SJCRH30 (cell line): ENCODE data around the gene PRCD. TPM values are rescaled to one million over a fixed set of nuclear protein-coding genes. Genes with fewer than 3 reads are reported as not detected.
A peak's percentile ranks its signal among the peaks of the same experiment; 100 is the strongest.

Source experiments
- DNase-seq, 2 experiments: peaks; one replicate each; pipeline ENCODE4 v3.0.0-alpha.2; 2015 to 2020
- H3K27ac ChIP-seq: fragments of 250-450 bp; sonication (Bioruptor Pico); 2 replicates; pipeline ENCODE4 v1.5.1; 2020; ENCODE audit warnings: mild to moderate bottlenecking, moderate library complexity
- H3K27me3 ChIP-seq: fragments of 250-450 bp; sonication (Bioruptor Pico); 2 replicates; pipeline ENCODE4 v1.5.1; 2020; ENCODE audit warnings: mild to moderate bottlenecking, moderate library complexity
- H3K36me3 ChIP-seq: fragments of 250-450 bp; sonication (Bioruptor Pico); 2 replicates; pipeline ENCODE4 v1.5.1; 2020; ENCODE audit warnings: mild to moderate bottlenecking, moderate library complexity
- H3K4me1 ChIP-seq: fragments of 250-450 bp; sonication (Bioruptor Pico); 2 replicates; pipeline ENCODE4 v1.5.1; 2020; ENCODE audit warnings: mild to moderate bottlenecking, moderate library complexity
- H3K4me3 ChIP-seq: fragments of 250-450 bp; sonication (Bioruptor Pico); 2 replicates; pipeline ENCODE4 v1.5.1; 2020; ENCODE audit warnings: mild to moderate bottlenecking, moderate library complexity
- H3K9me3 ChIP-seq: fragments of 250-450 bp; sonication (Bioruptor Pico); replicated peaks from 2 replicates; pipeline ENCODE4 v1.5.1; 2020; ENCODE audit warnings: mild to moderate bottlenecking, moderate library complexity
- total RNA-seq: library from RNA; depleted of rRNA; stranded (reverse); fragments of >200 nt; shearing (Covaris generic); gene quantifications from 2 replicates; pipeline ENCODE4 v1.2.3, GENCODE V29; 2014; rRNA removed

The PRCD gene, protein sequence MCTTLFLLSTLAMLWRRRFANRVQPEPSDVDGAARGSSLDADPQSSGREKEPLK
- total RNA-seq = 2.1 and 3.4 TPM in 2 replicates

DNA sequence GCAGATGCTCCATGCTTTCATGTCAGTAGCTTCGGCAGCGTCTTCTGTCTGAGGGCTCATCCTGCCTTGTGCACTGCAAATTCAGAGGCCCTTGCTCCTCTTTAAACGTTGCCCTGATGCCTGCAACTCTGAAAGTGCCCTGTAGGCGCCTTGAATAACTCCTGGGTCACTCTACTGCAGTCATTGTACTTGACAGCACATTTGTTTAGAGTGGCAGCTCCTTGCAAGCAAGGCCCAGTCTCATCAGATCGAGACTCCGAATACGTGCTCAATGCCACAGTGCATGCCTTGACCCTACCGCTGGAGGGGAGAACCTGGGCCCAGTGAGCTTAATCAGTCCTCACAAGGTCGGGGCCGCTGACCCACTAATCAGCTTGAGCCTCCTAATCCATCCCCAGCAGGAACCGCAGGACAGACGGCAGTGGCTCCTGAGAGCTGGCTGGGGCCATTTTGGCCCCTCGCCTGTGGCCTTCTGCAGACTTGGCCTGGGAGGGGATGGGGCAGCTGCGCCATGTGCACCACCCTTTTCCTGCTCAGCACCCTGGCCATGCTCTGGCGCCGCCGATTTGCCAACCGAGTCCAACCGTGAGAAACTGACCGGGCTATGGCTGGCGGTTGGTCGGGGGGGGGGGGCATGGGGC is at the start of gene PRCD:
PRCD (plus strand) TSS at position 414 of the 641 bp plus-strand sequence; CDS start at position 512, 98 bp downstream.
- DNase-seq = no peak
- Histone ChIP-seq H3K27me3 (no peaks in the 10 kb centered on the region), H3K27ac (peak within 1 kb of the TSS; percentile 39), H3K36me3 (no peaks in the 10 kb centered on the region), H3K9me3 (no peaks in the 10 kb centered on the region), H3K4me3 (peak within 1 kb of the TSS; percentile 45), H3K4me1 (peaks cover 40% of the 10 kb centered on the region)

DNA sequence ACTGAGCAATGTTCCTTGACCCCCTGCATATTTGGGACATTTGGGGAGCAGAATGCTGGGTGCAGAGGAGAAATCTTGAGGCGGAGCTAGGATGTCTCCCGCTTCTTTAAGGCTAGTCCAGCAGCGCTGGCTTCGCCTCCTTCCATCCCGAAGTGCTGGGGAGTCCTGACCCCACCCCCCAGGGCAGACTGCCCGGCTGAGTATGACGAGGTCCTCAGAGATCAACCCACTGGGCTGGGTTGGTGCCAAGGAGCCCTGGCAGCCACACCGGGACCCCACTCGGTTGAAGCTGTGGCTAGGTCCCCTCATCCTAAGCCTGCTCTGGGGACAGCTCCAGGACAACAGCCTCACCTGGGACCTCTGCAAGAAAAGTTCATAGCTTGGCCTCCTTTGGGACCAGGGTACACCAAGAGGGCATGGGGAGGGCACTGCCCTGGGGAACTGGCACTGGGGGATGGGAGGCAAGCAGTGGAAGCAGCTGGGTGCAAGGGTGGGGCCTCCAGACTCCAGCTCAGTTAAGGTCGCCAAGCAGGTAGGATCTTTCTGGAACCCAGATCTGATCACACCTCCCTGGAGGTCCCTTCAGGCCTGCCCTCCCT is 49.6 kb upstream of the PRCD start:
- no peak overlapping the region for H3K27ac ChIP-seq
- H3K36me3 ChIP-seq = no peaks in the 10 kb centered on the region
- no peak overlapping the region for H3K4me3 ChIP-seq
- no peak for DNase-seq
- no peaks in the 10 kb centered on the region for H3K9me3 ChIP-seq
- H3K4me1 ChIP-seq = peaks cover 31% of the 10 kb centered on the region
- H3K27me3 ChIP-seq = no peaks in the 10 kb centered on the region

DNA sequence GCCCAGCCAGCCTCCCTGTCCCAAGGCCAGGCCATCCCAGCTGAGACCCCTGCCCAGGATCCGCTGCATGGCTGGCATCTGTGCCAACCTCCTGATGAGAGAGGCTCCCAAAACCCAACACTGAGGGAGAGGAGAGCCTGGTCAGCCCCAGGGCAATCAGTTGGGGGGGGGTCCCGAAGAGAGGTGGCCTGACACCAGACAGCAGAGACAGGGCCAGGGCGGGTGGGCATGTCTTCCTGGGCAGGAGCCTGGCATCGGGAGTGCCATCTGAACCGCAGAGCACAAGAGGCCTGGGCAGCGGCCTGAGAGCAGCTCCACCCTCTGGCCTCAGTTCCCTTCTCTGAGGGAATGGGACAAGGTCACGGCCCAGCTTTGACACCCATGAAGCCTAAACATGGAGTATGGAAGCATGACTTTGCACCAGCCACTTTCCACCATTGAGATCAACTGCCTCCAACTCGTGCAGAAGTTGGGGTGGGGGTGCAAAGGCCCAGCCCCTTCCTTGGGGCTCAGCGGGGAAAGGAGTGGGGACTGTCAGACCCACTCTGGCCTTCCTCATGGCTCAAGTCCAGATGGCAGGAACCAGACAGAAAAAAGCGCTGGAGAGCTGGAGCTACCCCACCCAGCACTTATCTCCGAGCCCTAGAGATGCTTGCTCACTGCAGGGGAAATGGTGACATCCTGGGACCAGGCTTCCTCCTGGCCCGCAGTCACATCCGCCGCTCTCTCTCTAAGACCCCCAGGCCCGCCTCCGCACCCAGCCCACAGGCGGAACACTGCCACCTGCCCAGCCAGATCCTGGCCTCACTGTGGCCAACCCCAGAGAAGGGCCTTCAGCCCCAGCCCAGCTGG is 48.3 kb upstream of the PRCD start:
- peak overlapping the region; percentile 64 for H3K27ac ChIP-seq
- no peaks in the 10 kb centered on the region for H3K9me3 ChIP-seq
- DNase-seq = peak in 1 of 2 experiments; percentile 43
- no peak overlapping the region for H3K4me3 ChIP-seq
- no peaks in the 10 kb centered on the region for H3K36me3 ChIP-seq
- H3K27me3 ChIP-seq = no peaks in the 10 kb centered on the region
- peaks cover 31% of the 10 kb centered on the region for H3K4me1 ChIP-seq

DNA sequence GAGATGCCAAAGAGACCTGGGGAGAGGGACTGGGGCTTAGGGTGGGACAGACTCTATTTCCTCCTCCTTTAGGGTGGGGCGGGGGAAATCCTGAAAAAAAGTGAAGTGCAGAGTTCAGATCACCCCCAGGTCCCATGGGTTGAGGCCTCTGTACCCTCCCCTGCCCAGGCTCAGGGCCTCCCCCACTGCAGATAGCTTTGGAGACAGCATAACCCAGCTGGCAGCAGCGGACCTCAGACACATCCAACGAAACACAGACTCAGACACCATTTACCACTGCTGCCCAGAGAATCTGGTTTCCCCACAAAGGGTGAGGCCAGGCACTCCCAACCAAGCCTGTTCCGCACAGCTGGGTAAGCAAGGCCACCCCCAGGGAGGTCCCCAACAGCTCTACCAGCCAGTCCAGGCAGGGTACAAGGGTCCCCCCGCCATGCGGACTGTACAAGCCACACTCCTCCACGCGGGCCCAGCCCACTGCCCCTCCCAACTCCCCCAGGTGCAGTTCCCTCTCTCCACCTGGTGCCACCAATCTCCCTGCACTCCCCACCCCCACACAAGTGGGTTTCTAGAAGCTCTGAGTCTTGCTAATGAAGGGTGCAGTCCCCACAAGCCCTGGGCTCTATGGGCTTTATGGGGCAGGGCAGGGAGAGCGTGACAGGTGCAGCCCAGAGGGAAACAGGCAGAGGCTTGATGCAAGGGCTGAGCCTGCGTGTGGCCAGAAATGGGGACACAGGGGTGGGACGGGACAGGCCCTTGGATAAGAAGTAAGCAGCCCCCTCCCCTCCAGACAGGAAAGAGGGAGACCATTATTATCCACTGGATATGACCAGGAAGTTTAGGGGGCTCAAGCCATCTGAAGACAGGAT is 47.5 kb upstream of the PRCD start:
- Histone ChIP-seq H3K4me3 (peak overlapping the region; percentile 27), H3K9me3 (no peaks in the 10 kb centered on the region), H3K27me3 (no peaks in the 10 kb centered on the region), H3K27ac (peak overlapping the region; percentile 64), H3K36me3 (no peaks in the 10 kb centered on the region), H3K4me1 (peaks cover 31% of the 10 kb centered on the region)
- DNase-seq = peak; percentile 77 to 89

DNA sequence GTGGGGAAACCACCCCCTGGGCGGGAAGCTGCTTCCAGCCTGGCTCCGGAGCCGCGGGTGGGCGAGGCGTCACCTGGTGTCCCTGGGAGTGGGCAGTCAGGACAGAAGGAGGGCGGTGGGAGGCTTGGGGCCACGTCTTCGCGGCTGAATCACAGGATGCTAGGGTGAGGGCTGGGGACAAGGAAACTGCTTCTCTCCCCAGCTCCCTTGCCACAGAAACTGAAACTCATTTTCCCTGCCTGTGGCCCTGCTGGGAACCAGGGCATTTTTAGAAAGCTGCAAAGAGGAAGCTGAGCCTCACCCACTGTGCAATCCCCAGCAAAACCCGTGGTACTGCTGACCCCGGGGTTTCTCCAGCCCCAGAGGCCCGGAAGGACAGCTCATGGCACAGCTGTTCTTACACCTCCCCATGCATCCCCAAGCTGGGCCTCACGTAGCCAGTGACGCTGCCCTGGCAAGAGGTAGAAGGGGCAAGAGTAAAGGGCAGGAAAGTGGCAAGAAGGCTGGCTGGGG is 46.8 kb upstream of the PRCD start:
- Histone ChIP-seq H3K36me3 (no peaks in the 10 kb centered on the region), H3K4me1 (peaks cover 35% of the 10 kb centered on the region), H3K27ac (peak overlapping the region; percentile 64), H3K9me3 (no peaks in the 10 kb centered on the region), H3K4me3 (peak overlapping the region; percentile 27), H3K27me3 (no peaks in the 10 kb centered on the region)
- DNase-seq = peak; percentile 88 to 90

DNA sequence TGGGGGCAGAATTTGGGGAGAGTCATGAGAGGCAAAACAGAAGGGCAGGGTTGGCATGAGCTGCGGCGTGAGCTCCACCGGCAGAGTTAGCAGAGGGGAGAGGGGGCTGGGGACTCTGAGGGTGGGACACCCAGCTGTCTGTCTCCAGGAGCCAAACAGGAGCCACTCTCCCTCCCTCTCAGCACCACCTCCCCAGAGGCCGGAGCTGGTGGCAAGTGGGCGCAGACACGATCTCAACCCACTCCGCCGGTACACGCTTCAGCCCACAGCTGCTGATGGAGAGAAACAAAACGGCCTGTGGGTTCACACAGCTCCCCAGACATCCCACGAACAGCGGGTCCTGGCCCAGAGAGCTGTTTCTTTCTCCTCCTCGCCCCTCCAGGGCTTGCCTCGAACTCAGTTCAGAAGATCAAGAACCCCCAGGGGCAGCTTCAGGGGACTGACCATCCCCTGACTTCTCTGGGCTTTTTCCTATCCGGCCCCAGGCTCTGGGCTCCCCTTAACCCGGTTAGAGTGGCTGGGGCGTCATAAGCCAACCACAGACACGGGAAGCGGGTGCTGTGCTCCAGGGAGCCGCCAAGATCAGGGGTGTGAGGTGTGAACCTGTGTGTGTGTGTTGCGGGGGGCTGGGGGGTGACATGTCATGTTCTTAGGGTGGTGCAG is 46.2 kb upstream of the PRCD start:
- Histone ChIP-seq H3K36me3 (no peaks in the 10 kb centered on the region), H3K27me3 (no peaks in the 10 kb centered on the region), H3K9me3 (no peaks in the 10 kb centered on the region), H3K27ac (peak overlapping the region; percentile 64), H3K4me3 (peak overlapping the region; percentile 27), H3K4me1 (peaks cover 39% of the 10 kb centered on the region)
- no peak for DNase-seq

DNA sequence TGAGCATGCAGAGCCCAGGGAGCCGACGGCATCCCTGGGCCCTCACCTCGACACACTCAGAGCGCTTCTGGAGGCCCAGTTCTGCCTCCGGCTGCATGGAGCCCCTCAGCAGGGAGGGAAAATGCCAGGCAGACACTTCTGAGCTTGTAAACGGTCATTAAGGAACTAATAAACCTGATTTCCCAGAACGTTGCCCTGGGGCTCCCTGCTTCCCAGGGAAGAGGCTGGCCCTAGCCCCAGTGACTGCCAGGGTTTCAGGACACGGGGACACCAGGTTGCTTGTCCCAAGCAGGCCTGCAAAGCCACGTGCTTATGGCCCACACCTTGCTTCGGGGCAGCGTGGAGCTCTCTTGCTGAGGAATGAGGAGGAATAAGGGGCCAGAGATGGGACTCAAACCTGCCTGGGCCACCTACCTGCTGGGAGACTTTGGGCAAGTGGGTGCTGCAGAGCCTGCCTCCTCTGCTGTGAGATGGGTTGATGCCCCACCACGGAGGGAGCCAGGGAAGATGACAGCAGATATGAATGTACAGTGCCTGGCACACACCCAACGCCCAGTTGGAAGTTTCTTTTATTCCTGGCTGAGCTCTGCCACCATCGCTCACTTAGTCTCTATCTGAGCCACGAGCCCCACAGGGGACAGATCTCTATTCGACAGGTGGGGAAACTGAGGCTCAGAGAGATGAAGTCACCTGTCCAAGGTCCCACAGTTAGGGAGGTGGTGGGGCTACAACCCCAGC is 44.0 kb upstream of the PRCD start:
- peaks cover 44% of the 10 kb centered on the region for H3K4me1 ChIP-seq
- no peaks in the 10 kb centered on the region for H3K9me3 ChIP-seq
- H3K27ac ChIP-seq = no peak overlapping the region
- no peaks in the 10 kb centered on the region for H3K27me3 ChIP-seq
- no peaks in the 10 kb centered on the region for H3K36me3 ChIP-seq
- DNase-seq = no peak
- H3K4me3 ChIP-seq = no peak overlapping the region

DNA sequence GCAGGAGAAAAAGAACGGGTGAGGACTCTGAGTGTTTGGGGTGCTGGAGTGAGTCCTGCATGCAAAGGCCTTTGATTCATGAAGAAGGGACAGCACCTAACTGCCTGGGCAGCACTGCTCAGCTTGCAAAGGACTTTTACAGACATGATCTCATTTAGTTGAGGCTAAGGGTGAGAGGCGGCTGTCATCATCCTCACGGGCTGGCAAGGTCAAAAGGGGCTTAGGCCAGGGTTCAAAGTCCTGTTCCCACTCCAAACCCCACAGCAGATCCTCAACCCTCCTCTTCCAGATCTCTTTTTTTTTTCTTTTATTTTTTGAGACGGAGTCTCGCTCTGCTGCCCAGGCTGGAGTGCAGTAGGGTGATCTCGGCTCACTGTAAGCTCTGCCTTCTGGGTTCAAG is 43.4 kb upstream of the PRCD start:
- H3K4me3 ChIP-seq = no peak overlapping the region
- H3K9me3 ChIP-seq = no peaks in the 10 kb centered on the region
- no peak overlapping the region for H3K27ac ChIP-seq
- H3K27me3 ChIP-seq = no peaks in the 10 kb centered on the region
- no peak for DNase-seq
- no peaks in the 10 kb centered on the region for H3K36me3 ChIP-seq
- H3K4me1 ChIP-seq = peaks cover 39% of the 10 kb centered on the region

DNA sequence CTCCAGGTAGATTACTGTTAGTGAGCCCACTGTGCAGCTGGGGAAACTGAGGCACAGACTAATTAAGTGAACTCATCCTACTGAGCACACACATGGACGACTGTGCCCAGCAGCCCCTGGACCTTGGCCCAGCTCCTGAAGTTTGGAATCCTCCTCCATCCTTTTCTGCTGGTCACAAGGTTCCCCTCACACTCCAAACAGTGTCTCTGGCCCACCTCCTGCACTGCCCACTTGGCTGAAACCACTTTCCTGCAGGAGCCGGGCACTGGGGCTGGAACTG is 42.2 kb upstream of the PRCD start:
- H3K4me1 ChIP-seq = peaks cover 28% of the 10 kb centered on the region
- DNase-seq = no peak
- no peaks in the 10 kb centered on the region for H3K27me3 ChIP-seq
- no peak overlapping the region for H3K27ac ChIP-seq
- no peaks in the 10 kb centered on the region for H3K36me3 ChIP-seq
- H3K9me3 ChIP-seq = no peaks in the 10 kb centered on the region
- H3K4me3 ChIP-seq = peak overlapping the region; percentile 34

DNA sequence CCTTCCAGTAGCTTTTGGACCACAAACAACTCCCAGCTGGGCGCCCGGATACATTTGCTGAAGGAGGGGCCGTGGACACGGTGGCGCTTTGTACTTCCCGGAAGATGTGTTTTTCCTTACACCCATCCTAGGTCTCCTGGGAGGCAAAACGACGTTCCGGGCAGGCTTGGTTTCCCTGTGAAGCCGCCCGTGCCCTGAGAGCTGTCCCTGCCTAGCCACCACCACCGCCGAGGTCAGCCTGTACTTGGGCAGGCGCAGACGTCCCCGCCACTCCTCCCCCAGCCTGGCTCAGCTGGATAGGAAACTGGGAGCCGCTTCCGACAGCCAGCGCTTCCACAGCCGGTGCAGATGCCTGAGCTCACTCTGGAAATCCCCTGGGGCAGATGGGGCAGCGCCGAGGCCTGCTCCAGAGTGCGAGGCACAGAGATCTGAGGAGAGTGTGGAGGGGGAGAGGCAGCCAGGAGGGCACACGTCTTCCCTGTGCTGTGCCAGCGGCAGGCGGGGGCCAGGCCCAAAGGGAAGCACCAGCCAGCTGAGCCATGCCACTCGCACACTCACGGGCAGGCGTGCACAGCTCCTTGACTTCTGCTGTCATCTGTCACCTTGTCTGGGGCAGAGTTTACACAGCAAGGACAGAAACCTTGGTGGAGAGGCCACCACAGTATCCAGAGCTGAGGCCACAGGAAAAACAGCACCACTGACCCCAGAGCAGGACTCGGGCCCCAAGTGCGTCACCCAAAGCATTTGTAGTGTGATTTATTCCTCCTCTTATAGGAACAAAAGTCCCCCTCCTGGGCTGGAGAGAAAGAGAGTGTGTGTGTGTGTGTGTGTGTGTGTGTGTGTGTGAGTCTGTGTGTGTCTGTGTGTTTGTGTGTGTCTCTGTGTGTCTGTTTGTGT is 41.6 kb upstream of the PRCD start:
- Histone ChIP-seq H3K9me3 (no peaks in the 10 kb centered on the region), H3K27me3 (no peaks in the 10 kb centered on the region), H3K4me1 (peaks cover 23% of the 10 kb centered on the region), H3K36me3 (no peaks in the 10 kb centered on the region), H3K4me3 (peak overlapping the region; percentile 34), H3K27ac (no peak overlapping the region)
- DNase-seq = peak; percentile 94 to 95

DNA sequence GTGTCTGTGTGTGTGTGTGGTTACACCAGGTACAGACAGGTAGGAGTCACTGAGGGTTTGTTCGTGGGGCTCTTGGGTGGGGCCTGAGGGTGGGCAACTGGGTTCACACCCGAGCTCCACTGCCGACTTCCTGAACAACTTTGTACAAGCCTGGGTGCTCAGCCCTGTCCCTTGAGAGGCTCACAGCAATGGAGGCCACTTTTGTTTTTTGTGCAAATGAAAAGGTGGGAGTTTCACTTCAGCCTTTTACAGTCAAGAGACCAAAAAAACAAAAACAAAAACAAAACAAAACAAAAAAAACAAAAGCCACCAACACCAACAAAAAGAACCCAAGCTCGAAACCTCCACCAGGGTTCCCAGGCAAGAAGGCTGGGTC is 41.0 kb upstream of the PRCD start:
- Histone ChIP-seq H3K9me3 (no peaks in the 10 kb centered on the region), H3K27ac (no peak overlapping the region), H3K4me1 (peaks cover 16% of the 10 kb centered on the region), H3K27me3 (no peaks in the 10 kb centered on the region), H3K36me3 (no peaks in the 10 kb centered on the region), H3K4me3 (no peak overlapping the region)
- no peak for DNase-seq

DNA sequence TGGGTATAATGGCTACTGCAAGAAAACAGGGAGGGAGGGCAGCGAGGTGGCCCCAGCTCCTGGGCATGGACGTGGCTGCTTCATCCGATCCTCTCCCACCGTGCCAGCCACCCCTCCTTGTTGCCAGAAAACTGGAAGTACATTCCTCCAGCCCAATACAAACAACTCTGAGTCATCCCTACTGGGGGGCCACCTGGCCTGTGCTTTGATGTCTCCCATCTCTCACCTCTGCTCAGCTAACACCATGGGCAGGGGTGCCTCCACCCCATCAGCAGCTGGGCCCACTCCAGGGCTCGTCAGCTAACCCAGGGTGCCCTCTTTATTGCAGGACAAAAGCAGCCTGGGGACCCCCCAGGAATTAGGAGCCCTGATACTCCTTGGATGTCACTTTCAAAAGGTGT is 40.6 kb upstream of the PRCD start:
- Histone ChIP-seq H3K36me3 (no peaks in the 10 kb centered on the region), H3K27me3 (no peaks in the 10 kb centered on the region), H3K9me3 (no peaks in the 10 kb centered on the region), H3K27ac (no peak overlapping the region), H3K4me3 (no peak overlapping the region), H3K4me1 (peaks cover 13% of the 10 kb centered on the region)
- no peak for DNase-seq
